Lung (tissue), 12 donors: Measurements from ENCODE around the gene POLR2A. TPM values are rescaled to one million over a fixed set of nuclear protein-coding genes. Genes with fewer than 3 reads are reported as not detected.

Experiments used
- ATAC-seq: fragments of 200-7000 bp; cut with Tn5 transposase; one replicate; pipeline ENCODE4 v1.9.1; 2020; ENCODE audit warnings: moderate number of reproducible peaks; ENCODE audit not compliant: insufficient read depth, low FRiP score
- DNase-seq, 3 donors: peaks; one replicate each; pipeline ENCODE4 v3.0.0-alpha.2; 2013 to 2017
- H3K27ac ChIP-seq, 2 donors: one replicate each; pipeline ENCODE4 v1.5.1; 2013; ENCODE audit warnings: mild to moderate bottlenecking in 2 of 2, moderate library complexity in 2 of 2, control low read depth in 1 of 2, inconsistent platforms in 1 of 2, low read depth in 1 of 2, low read length in 1 of 2
- H3K27me3 ChIP-seq, 3 donors: one replicate each; pipeline ENCODE4 v1.5.1; 2013; ENCODE audit warnings: low read length in 2 of 3; ENCODE audit not compliant: control insufficient read depth in 3 of 3, insufficient read depth in 3 of 3
- H3K36me3 ChIP-seq, 4 donors: one replicate each; pipeline ENCODE4 v1.5.1; 2013; ENCODE audit warnings: low read length in 4 of 4, mild to moderate bottlenecking in 1 of 4, moderate library complexity in 1 of 4; ENCODE audit not compliant: control insufficient read depth in 4 of 4, insufficient read depth in 4 of 4
- H3K4me1 ChIP-seq, 5 donors: one replicate each; pipeline ENCODE4 v1.5.1; 2013; ENCODE audit warnings: low read length in 5 of 5, mild to moderate bottlenecking in 2 of 5, moderate library complexity in 1 of 5; ENCODE audit not compliant: control insufficient read depth in 5 of 5, insufficient read depth in 5 of 5
- H3K4me3 ChIP-seq: one replicate; pipeline ENCODE4 v1.5.1; 2013; ENCODE audit warnings: mild to moderate bottlenecking, control low read depth, moderate library complexity
- H3K9ac ChIP-seq, 2 donors: one replicate each; pipeline ENCODE4 v1.5.1; 2013; ENCODE audit warnings: low read length in 2 of 2, control low read depth in 1 of 2; ENCODE audit not compliant: insufficient read depth in 1 of 2
- H3K9me3 ChIP-seq, 4 donors: one replicate each; pipeline ENCODE4 v1.5.1; 2013; ENCODE audit warnings: low read length in 3 of 4, mild to moderate bottlenecking in 1 of 4, moderate library complexity in 1 of 4; ENCODE audit not compliant: control insufficient read depth in 4 of 4, insufficient read depth in 3 of 4
- WGBS, 2 donors: extraction: QIAGEN DNeasy Blood & Tissue Kit; methylation state at CpG; one replicate each; pipeline ENCODE4 v1.1.7; 2013; 5-methylcytosine and 5-hydroxymethylcytosine counted together
- polyA plus RNA-seq, 2 donors: library from polyadenylated mRNA; stranded (reverse); fragments of 200-250 nt; gene quantifications; one replicate each; pipeline ENCODE4 v1.2.1, GENCODE V29; 2013
- total RNA-seq, 2 donors: library from RNA; depleted of rRNA in 1 of 2; stranded (reverse); fragments of >200 nt in 1 of 2; gene quantifications; one replicate each; pipeline ENCODE4 v1.2.1, GENCODE V29; 2014 to 2021
- TF ChIP-seq, protein P1 (sequence below): IDR thresholded peaks from 2 replicates; pipeline ENCODE4 v1.5.1; 2012; ENCODE audit warnings: mild to moderate bottlenecking; ENCODE audit errors: control extremely low read depth, extremely low read depth
- donor health status: control.
- donor health status: control.
- donor health status: Bipolar disorder and iron deficiency.
- donor health status: healthy.
- donor health status: DM: yes; HTN: yes; CAD: no.

POLR2A gene
- total and polyA plus RNA-seq, 4 donors, result 37.8 to 129 (median 76.9) TPM

DNA sequence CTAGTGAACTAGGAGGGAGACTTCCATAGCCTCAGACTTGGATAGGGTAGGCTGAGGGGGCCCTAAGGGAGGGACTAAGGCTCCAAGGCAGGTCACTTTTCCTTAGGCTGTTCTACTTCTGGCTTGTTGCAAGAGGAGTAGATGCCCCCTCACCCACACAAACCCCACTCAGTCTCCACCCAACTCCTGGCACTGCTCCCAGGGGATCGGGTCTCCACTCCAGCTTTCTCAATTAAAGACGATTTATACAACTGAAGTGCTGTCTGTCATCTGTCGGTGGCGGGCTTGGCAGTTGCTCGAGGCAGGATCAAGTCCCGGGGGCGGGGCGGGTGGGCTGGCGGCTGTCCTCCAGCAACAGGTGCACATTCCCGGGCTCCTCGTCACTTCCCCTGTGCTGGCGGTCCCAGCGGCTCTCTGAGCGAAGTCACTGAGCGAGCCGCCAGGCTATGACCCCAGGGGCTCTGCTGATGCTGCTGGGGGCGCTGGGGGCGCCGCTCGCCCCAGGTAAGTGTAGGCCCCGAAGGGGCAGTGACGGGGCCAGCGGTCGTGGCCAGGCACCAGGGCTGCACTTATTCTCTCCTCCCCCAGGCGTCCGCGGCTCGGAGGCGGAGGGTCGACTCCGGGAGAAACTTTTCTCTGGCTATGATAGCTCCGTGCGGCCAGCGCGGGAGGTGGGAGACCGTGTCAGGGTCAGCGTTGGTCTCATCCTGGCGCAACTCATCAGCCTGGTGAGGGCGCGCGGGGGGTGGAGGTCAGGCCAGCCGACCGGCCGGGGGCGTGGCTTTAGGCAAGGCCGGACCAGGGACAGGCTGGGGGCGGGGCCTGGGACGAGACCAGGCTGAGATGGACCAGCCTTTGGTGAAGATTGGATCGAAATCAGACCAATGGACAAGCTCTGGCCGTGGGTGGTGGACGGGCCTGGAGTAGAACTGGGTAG, 39.2 kb upstream of the POLR2A start, which contains the start of gene CHRNB1:
CHRNB1 (plus strand) TSS at position 380 of the 937 bp plus-strand sequence; CDS start at position 447, 67 bp downstream.
- no peak within 1 kb of the TSS for H3K4me3 ChIP-seq
- 3 to 8% methylated on average over 46 to 51 of the region's 51 CpGs for WGBS, 2 donors
- DNase-seq (peak in 1 of 3 donors; percentile 59), ATAC-seq (peak; percentile 89)
- TF ChIP-seq, protein P1, sequence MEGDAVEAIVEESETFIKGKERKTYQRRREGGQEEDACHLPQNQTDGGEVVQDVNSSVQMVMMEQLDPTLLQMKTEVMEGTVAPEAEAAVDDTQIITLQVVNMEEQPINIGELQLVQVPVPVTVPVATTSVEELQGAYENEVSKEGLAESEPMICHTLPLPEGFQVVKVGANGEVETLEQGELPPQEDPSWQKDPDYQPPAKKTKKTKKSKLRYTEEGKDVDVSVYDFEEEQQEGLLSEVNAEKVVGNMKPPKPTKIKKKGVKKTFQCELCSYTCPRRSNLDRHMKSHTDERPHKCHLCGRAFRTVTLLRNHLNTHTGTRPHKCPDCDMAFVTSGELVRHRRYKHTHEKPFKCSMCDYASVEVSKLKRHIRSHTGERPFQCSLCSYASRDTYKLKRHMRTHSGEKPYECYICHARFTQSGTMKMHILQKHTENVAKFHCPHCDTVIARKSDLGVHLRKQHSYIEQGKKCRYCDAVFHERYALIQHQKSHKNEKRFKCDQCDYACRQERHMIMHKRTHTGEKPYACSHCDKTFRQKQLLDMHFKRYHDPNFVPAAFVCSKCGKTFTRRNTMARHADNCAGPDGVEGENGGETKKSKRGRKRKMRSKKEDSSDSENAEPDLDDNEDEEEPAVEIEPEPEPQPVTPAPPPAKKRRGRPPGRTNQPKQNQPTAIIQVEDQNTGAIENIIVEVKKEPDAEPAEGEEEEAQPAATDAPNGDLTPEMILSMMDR, result no peak
- H3K27me3 ChIP-seq, result peaks cover 0 to 44% (median 38%) of the 10 kb centered on the region in 3 donors
- no peak within 1 kb of the TSS for H3K9ac ChIP-seq
- H3K36me3 ChIP-seq, result no peaks in the 10 kb centered on the region
- H3K9me3 ChIP-seq, result no peaks in the 10 kb centered on the region
- peak within 1 kb of the TSS in 1 of 2 donors; percentile 37 for H3K27ac ChIP-seq
- peaks cover 0 to 15% (median 7%) of the 10 kb centered on the region in 5 donors for H3K4me1 ChIP-seq

GRCh38 chr17:7445619-7445968, 38.6 kb upstream of the POLR2A start:
- H3K4me3 ChIP-seq, result no peak overlapping the region
- peaks cover 0 to 41% (median 34%) of the 10 kb centered on the region in 3 donors for H3K27me3 ChIP-seq
- peak; percentile 37 for ATAC-seq
- H3K9ac ChIP-seq, result no peak overlapping the region
- H3K27ac ChIP-seq, result no peak overlapping the region
- TF ChIP-seq, protein P1, result no peak
- no peak for DNase-seq
- H3K36me3 ChIP-seq, result no peaks in the 10 kb centered on the region
- no peaks in the 10 kb centered on the region for H3K9me3 ChIP-seq
- peaks cover 0 to 10% (median 3%) of the 10 kb centered on the region in 5 donors for H3K4me1 ChIP-seq
- 3 to 5% methylated on average over 16 of the region's 16 CpGs for WGBS, 2 donors

GRCh38 chr17:7448461-7448860, 35.7 kb upstream of the POLR2A start:
- ATAC-seq (no peak), DNase-seq (no peak)
- Histone ChIP-seq H3K4me3 (no peak overlapping the region), H3K9me3 (no peaks in the 10 kb centered on the region), H3K4me1 (peaks cover 0 to 5% (median 0%) of the 10 kb centered on the region in 5 donors), H3K36me3 (no peaks in the 10 kb centered on the region), H3K27me3 (peaks cover 0 to 35% (median 32%) of the 10 kb centered on the region in 3 donors), H3K9ac (no peak overlapping the region), H3K27ac (no peak overlapping the region)
- 91 to 92% methylated on average over 7 of the region's 7 CpGs for WGBS, 2 donors
- TF ChIP-seq, protein P1, result no peak
